ENCODE results near the gene PRKAB1. TPM values are rescaled to one million over a fixed set of nuclear protein-coding genes. Genes with fewer than 3 reads are reported as not detected.

Gene PRKAB1
- total RNA-seq, 1 experiment from 2014 or later: 30.0 TPM

GRCh38 chr12:119691202-119691810 lies 23.4 kb downstream of the PRKAB1 start:
- Histone ChIP-seq H3K4me1 (replicated peaks; ENCODE audit: insufficient read depth) (no peaks in the 10 kb centered on the region), H3K36me3 (ENCODE audit: low read depth) (no peaks in the 10 kb centered on the region), H4K20me1 (ENCODE audit: insufficient read depth) (no peaks in the 10 kb centered on the region), H3K4me2 (no peak overlapping the region), H3K4me3 (no peak overlapping the region), H3K27ac (no peak overlapping the region), H3K9me3 (ENCODE audit: insufficient read depth, low read depth) (no peaks in the 10 kb centered on the region), H3K9me2 (ENCODE audit: insufficient read depth) (no peaks in the 10 kb centered on the region), H3K79me2 (ENCODE audit: low read depth) (no peaks in the 10 kb centered on the region), H3K27me3 (ENCODE audit: insufficient read depth, low read depth) (no peaks in the 10 kb centered on the region), H3F3A (ENCODE audit: insufficient read depth, low read depth) (no peaks in the 10 kb centered on the region), H2AFZ (no peak overlapping the region)
- intact Hi-C loops (cut with micrococcal nuclease; ENCODE audit: unreplicated experiment): no loop called here
- no peak for DNase-seq
- BruUV-seq (replicated peaks): no TSS peak
- CTCF ChIA-PET: no interaction called here
- POLR2A ChIA-PET (ENCODE audit: unreplicated experiment): no interaction called here
- TF ChIP-seq EZH2 (IDR thresholded peaks at IDR 0.05; ENCODE audit: low read depth) (no peak), CTCF (conservative IDR thresholded peaks at IDR 0.05) (no peak)

DNA sequence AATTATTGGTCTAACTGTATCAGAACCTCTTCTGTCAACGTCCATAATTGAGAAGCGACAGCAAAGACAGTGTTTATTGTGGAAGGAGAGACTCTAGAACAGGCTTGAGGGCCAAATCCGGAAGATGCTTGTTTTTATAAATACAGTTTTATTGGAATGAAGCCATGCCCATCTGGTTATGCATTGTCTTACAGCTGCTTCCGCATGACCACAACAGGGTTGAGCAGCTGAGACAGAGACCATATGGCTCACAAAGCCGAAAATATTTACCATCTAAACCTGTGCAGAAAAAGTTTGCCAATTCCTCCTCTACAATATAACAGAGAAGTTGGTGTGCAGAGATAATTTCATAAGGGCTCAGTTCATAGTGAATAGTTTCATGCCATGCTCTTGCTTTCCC lies 24.5 kb downstream of the PRKAB1 start:
- Histone ChIP-seq H3K9me2 (ENCODE audit: insufficient read depth) (no peaks in the 10 kb centered on the region), H3K4me3 (no peak overlapping the region), H3K27me3 (ENCODE audit: insufficient read depth, low read depth) (no peaks in the 10 kb centered on the region), H3F3A (ENCODE audit: insufficient read depth, low read depth) (no peaks in the 10 kb centered on the region), H3K9me3 (ENCODE audit: insufficient read depth, low read depth) (no peaks in the 10 kb centered on the region), H2AFZ (no peak overlapping the region), H4K20me1 (ENCODE audit: insufficient read depth) (no peaks in the 10 kb centered on the region), H3K4me1 (replicated peaks; ENCODE audit: insufficient read depth) (no peaks in the 10 kb centered on the region), H3K79me2 (ENCODE audit: low read depth) (no peaks in the 10 kb centered on the region), H3K4me2 (no peak overlapping the region), H3K27ac (no peak overlapping the region), H3K36me3 (ENCODE audit: low read depth) (no peaks in the 10 kb centered on the region)
- ChIA-PET CTCF (no interaction called here), POLR2A (ENCODE audit: unreplicated experiment) (no interaction called here)
- intact Hi-C loops (cut with micrococcal nuclease; ENCODE audit: unreplicated experiment): no loop called here
- no peak for TF ChIP-seq CTCF (conservative IDR thresholded peaks at IDR 0.05)
- no peak for TF ChIP-seq EZH2 (IDR thresholded peaks at IDR 0.05; ENCODE audit: low read depth)
- no peak for DNase-seq
- no TSS peak for BruUV-seq (replicated peaks)

DNA sequence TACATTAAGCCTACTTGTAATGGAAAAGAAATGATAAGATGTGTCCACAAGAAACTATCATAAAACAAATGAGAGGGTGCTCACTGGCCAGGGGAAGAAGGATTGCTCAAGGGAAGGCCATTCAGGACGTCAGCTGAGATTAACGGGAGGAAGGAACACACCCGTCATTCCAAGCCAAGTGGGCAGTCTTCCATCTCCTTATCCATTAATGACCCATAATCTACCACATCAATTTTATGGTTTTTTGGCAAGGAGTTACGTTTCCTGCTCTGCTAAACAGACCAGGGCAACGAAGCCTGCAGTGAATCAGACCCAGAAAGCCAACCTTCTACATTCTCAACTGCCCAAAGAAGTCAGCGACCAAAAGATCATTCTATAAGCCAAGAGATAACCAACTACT lies 25.1 kb downstream of the PRKAB1 start:
- H3K36me3 ChIP-seq (ENCODE audit: low read depth): no peaks in the 10 kb centered on the region
- no peaks in the 10 kb centered on the region for H3K79me2 ChIP-seq (ENCODE audit: low read depth)
- H3K4me2 ChIP-seq: no peak overlapping the region
- H3K4me1 ChIP-seq (replicated peaks; ENCODE audit: insufficient read depth): no peaks in the 10 kb centered on the region
- no peaks in the 10 kb centered on the region for H4K20me1 ChIP-seq (ENCODE audit: insufficient read depth)
- intact Hi-C loops (cut with micrococcal nuclease; ENCODE audit: unreplicated experiment): no loop called here
- no peaks in the 10 kb centered on the region for H3K9me2 ChIP-seq (ENCODE audit: insufficient read depth)
- H2AFZ ChIP-seq: no peak overlapping the region
- H3F3A ChIP-seq (ENCODE audit: insufficient read depth, low read depth): no peaks in the 10 kb centered on the region
- no peaks in the 10 kb centered on the region for H3K9me3 ChIP-seq (ENCODE audit: insufficient read depth, low read depth)
- POLR2A ChIA-PET (ENCODE audit: unreplicated experiment): no interaction called here
- CTCF ChIA-PET: no interaction called here
- H3K4me3 ChIP-seq: no peak overlapping the region
- no peak overlapping the region for H3K27ac ChIP-seq
- TF ChIP-seq EZH2 (IDR thresholded peaks at IDR 0.05; ENCODE audit: low read depth): no peak
- no peak for TF ChIP-seq CTCF (conservative IDR thresholded peaks at IDR 0.05)
- no peaks in the 10 kb centered on the region for H3K27me3 ChIP-seq (ENCODE audit: insufficient read depth, low read depth)
- BruUV-seq (replicated peaks): no TSS peak
- DNase-seq: no peak
